IMR-90 (cell line): ENCODE measurements around the gene ALLC.
A peak's percentile ranks its signal among the peaks of the same experiment; 100 is the strongest.

ENCODE experiments used
- BHLHE40 ChIP-seq: fragments of 150-350 bp; IDR thresholded peaks from 2 replicates; pipeline ENCODE4 v1.6.1; 2016; ENCODE audit warnings: mild to moderate bottlenecking, low read depth, low read length
- MAFK ChIP-seq: IDR thresholded peaks from 2 replicates; pipeline ENCODE4 v1.6.1; 2012; ENCODE audit warnings: low read depth, low read length, improper control_type of control experiment
- RAD21 ChIP-seq: IDR thresholded peaks from 2 replicates; pipeline ENCODE4 v1.6.1; 2012; ENCODE audit warnings: low read length, improper control_type of control experiment
- RCOR1 ChIP-seq: IDR thresholded peaks from 2 replicates; pipeline ENCODE4 v1.6.1; 2012; ENCODE audit warnings: mild to moderate bottlenecking, low read length, improper control_type of control experiment; ENCODE audit not compliant: insufficient replicate concordance
- SMC3 ChIP-seq: fragments of 150-350 bp; IDR thresholded peaks from 2 replicates; pipeline ENCODE4 v1.6.1; 2016; ENCODE audit warnings: low read depth, mild to moderate bottlenecking, antibody characterized with exemption, low read length, moderate library complexity
- TF ChIP-seq, protein P1 (sequence below): conservative IDR thresholded peaks from 2 replicates; pipeline ENCODE4 v1.5.1; 2012; ENCODE audit warnings: mild to moderate bottlenecking, low read depth, low read length, improper control_type of control experiment
- TF ChIP-seq, protein P2 (sequence below): fragments of 150-350 bp; IDR thresholded peaks from 2 replicates; pipeline ENCODE4 v1.6.1; 2017; ENCODE audit warnings: mild to moderate bottlenecking, antibody characterized with exemption, low read length, low read depth

DNA sequence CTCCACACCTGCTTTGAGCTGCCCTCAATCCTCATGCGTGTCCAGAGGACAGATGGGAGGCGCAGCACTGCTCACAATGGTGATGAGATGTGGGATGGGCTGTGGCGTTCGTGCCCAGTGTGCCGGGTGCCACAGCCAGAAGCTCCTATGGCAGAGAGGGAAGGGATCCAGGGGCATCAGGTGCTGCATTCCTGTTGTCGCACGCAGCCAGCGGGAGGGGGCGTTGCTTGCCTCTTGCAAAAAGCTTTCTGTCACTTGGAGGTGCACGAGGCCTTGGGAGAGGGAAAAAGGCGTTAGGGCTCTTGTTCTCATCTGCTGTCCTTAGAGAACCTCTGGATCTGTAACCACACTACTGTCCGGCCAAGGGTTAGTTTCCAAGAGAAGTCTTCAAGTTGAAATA lies 29.2 kb upstream of the ALLC start:
- TF ChIP-seq, protein P1, sequence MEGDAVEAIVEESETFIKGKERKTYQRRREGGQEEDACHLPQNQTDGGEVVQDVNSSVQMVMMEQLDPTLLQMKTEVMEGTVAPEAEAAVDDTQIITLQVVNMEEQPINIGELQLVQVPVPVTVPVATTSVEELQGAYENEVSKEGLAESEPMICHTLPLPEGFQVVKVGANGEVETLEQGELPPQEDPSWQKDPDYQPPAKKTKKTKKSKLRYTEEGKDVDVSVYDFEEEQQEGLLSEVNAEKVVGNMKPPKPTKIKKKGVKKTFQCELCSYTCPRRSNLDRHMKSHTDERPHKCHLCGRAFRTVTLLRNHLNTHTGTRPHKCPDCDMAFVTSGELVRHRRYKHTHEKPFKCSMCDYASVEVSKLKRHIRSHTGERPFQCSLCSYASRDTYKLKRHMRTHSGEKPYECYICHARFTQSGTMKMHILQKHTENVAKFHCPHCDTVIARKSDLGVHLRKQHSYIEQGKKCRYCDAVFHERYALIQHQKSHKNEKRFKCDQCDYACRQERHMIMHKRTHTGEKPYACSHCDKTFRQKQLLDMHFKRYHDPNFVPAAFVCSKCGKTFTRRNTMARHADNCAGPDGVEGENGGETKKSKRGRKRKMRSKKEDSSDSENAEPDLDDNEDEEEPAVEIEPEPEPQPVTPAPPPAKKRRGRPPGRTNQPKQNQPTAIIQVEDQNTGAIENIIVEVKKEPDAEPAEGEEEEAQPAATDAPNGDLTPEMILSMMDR = 0 out of 2 replicates have a peak, but pooled peaks have one; percentile 8
- TF ChIP-seq BHLHE40 (no peak), MAFK (no peak), SMC3 (no peak), RCOR1 (no peak), RAD21 (no peak)
- TF ChIP-seq, protein P2, sequence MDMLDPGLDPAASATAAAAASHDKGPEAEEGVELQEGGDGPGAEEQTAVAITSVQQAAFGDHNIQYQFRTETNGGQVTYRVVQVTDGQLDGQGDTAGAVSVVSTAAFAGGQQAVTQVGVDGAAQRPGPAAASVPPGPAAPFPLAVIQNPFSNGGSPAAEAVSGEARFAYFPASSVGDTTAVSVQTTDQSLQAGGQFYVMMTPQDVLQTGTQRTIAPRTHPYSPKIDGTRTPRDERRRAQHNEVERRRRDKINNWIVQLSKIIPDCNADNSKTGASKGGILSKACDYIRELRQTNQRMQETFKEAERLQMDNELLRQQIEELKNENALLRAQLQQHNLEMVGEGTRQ = no peak
